Endothelial cell of umbilical vein (primary cell): ENCODE measurements around the gene LMCD1. TPM values are rescaled to one million over a fixed set of nuclear protein-coding genes. Genes with fewer than 3 reads are reported as not detected.

Experiments
- BruUV-seq: library from RNA; stranded (reverse); fragments of 400-500 nt; replicated peaks from 2 replicates; lab custom pipeline; 2021; lab: Mats Ljungman, UMichigan
- CTCF ChIA-PET: fragments of 300-600, 350-600 bp; sonication (Branson Sonifier 250); formaldehyde crosslinking; loops from one replicate; lab custom pipeline; 2021; ENCODE audit warnings: antibody characterized with exemption, inconsistent platforms; lab: Charles Lee
- POLR2A ChIA-PET: fragments of 300-600, 350-600 bp; sonication (Branson Sonifier 250); formaldehyde crosslinking; loops from one replicate; lab custom pipeline; 2021; ENCODE audit warnings: antibody characterized with exemption, inconsistent platforms; lab: Charles Lee
- DNase-seq: peaks from one replicate; pipeline ENCODE4 v3.0.0-alpha.2; 2011; ENCODE audit warnings: low read depth, low spot score
- FAIRE-seq: peaks from 2 replicates; lab custom pipeline; 2011; peaks lifted over from hg19 to GRCh38; lab: Jason Lieb, UNC
- H2AFZ ChIP-seq: 2 replicates; pipeline ENCODE4 v1.6.0; 2012; ENCODE audit warnings: low read depth, low read length, control low read depth, inconsistent platforms
- H3K27ac ChIP-seq: 2 replicates; pipeline ENCODE4 v1.5.1; 2011; ENCODE audit warnings: low read depth, mild to moderate bottlenecking, control low read depth, low read length, moderate library complexity; ENCODE audit not compliant: insufficient read depth
- H3K27me3 ChIP-seq, 2 experiments: 2 replicates each; pipeline versions ENCODE4 v1.6.0 to v1.6.1; 2011; ENCODE audit warnings: low read length in 2 of 2, mixed read lengths in 1 of 2; ENCODE audit not compliant: control insufficient read depth in 2 of 2, insufficient read depth in 2 of 2
- H3K36me3 ChIP-seq, 2 experiments: 2 replicates in 1 of 2; 3 replicates in 1 of 2; pipeline ENCODE4 v1.5.1; 2011; ENCODE audit warnings: low read length in 2 of 2, mild to moderate bottlenecking in 1 of 2, moderate library complexity in 1 of 2; ENCODE audit not compliant: control insufficient read depth in 2 of 2, insufficient read depth in 2 of 2; ENCODE audit errors: extremely low read depth in 1 of 2
- H3K4me1 ChIP-seq: 3 replicates; pipeline ENCODE4 v1.5.1; 2011; ENCODE audit warnings: mild to moderate bottlenecking, low read length; ENCODE audit not compliant: control insufficient read depth, insufficient read depth; ENCODE audit errors: extremely low read depth
- H3K4me2 ChIP-seq: 2 replicates; pipeline ENCODE4 v1.6.1; 2011; ENCODE audit warnings: low read length, control low read depth, mixed read lengths; ENCODE audit not compliant: insufficient read depth
- H3K4me3 ChIP-seq, 3 experiments: fragments of 200-600 bp in 1 of 3; sonication (generic), shearing (Covaris generic) in 1 of 3; replicated peaks in 1 of 3; 2 replicates each; pipeline ENCODE4 v1.5.1; 2011 to 2016; ENCODE audit warnings: control low read depth in 3 of 3, low read length in 3 of 3, mild to moderate bottlenecking in 2 of 3, inconsistent platforms in 1 of 3, low read depth in 1 of 3, moderate library complexity in 1 of 3; ENCODE audit not compliant: insufficient read depth in 1 of 3
- H3K79me2 ChIP-seq: 2 replicates; pipeline ENCODE4 v1.6.0; 2012; ENCODE audit warnings: low read length, inconsistent platforms; ENCODE audit not compliant: control insufficient read depth, insufficient read depth
- H3K9ac ChIP-seq: replicated peaks from 2 replicates; pipeline ENCODE3; 2011; ENCODE audit warnings: low read length, control low read depth; ENCODE audit not compliant: insufficient read depth; ENCODE audit errors: extremely low read depth
- H3K9me1 ChIP-seq: replicated peaks from 3 replicates; pipeline ENCODE4 v1.6.0; 2011; ENCODE audit warnings: mild to moderate bottlenecking, low read length; ENCODE audit not compliant: control insufficient read depth, insufficient read depth; ENCODE audit errors: extremely low read depth
- H3K9me3 ChIP-seq: replicated peaks from 2 replicates; pipeline ENCODE4 v1.5.1; 2012; ENCODE audit warnings: low read length, inconsistent platforms; ENCODE audit not compliant: control insufficient read depth, insufficient read depth
- H4K20me1 ChIP-seq: replicated peaks from 2 replicates; pipeline ENCODE3; 2011; ENCODE audit warnings: mild to moderate bottlenecking, low read length; ENCODE audit not compliant: control insufficient read depth, insufficient read depth; ENCODE audit errors: extremely low read depth
- CTCF ChIP-seq, 2 donors: IDR thresholded peaks; 1 replicate in 1 of 2; 2 replicates in 1 of 2; pipeline ENCODE4 v1.5.1; 2011; ENCODE audit warnings: low read length in 2 of 2, mild to moderate bottlenecking in 2 of 2, moderate library complexity in 2 of 2, control low read depth in 1 of 2, inconsistent platforms in 1 of 2, low read depth in 1 of 2; ENCODE audit not compliant: insufficient read depth in 1 of 2; ENCODE audit errors: extremely low read depth in 1 of 2
- EZH2 ChIP-seq: IDR thresholded peaks from 2 replicates; pipeline ENCODE4 v1.6.1; 2012; ENCODE audit warnings: borderline replicate concordance, low read depth, mild to moderate bottlenecking, moderate library complexity, low read length, inconsistent platforms; ENCODE audit not compliant: severe bottlenecking
- FOS ChIP-seq: IDR thresholded peaks from 2 replicates; pipeline ENCODE4 v1.6.1; 2011; ENCODE audit warnings: mild to moderate bottlenecking, low read length, moderate library complexity, borderline replicate concordance; ENCODE audit not compliant: insufficient read depth
- GATA2 ChIP-seq: IDR thresholded peaks from 2 replicates; pipeline ENCODE4 v1.7.0; 2011; ENCODE audit warnings: low read depth, mild to moderate bottlenecking, moderate library complexity, mixed read lengths, low read length; ENCODE audit not compliant: insufficient read length, insufficient read depth
- JUN ChIP-seq: IDR thresholded peaks from 2 replicates; pipeline ENCODE4 v1.6.1; 2011; ENCODE audit warnings: borderline replicate concordance, low read depth; ENCODE audit not compliant: insufficient read length, insufficient read depth
- MAX ChIP-seq: IDR thresholded peaks from 2 replicates; pipeline ENCODE4 v1.6.1; 2011; ENCODE audit not compliant: insufficient read depth, insufficient read length
- MYC ChIP-seq: IDR thresholded peaks from one replicate; pipeline ENCODE4 v1.6.1; 2011; ENCODE audit warnings: mild to moderate bottlenecking, low read depth, low read length
- POLR2A ChIP-seq: IDR thresholded peaks from 2 replicates; pipeline ENCODE4 v1.6.1; 2012; ENCODE audit warnings: low read depth, mild to moderate bottlenecking, control low read depth, low read length
- POLR2AphosphoS5 ChIP-seq: IDR thresholded peaks from 2 replicates; pipeline ENCODE4 v1.6.1; 2012; ENCODE audit warnings: low read depth, mild to moderate bottlenecking, control low read depth, low read length, moderate library complexity; ENCODE audit not compliant: insufficient read depth
- dilution Hi-C: fragments of 300-500 bp; cut with MboI; formaldehyde crosslinking; loops from one replicate; pipeline ENCODE4 v1.15.0; 2019; ENCODE audit warnings: low sequenced_read_pairs; ENCODE audit not compliant: extremely low pct_ligation_motif_present
- intact Hi-C: fragments of 100-400 bp; cut with micrococcal nuclease; formaldehyde crosslinking; loops from one replicate; pipeline ENCODE4 v1.10.0; 2022
- polyA plus RNA-seq, 4 experiments: library from polyadenylated mRNA; depleted of rRNA in 3 of 4; stranded (reverse) in 3 of 4; unstranded in 1 of 4; fragments of >200 nt; gene quantifications; 2 replicates each; pipeline versions ENCODE4 v1.2.1 to v1.2.3, GENCODE V29; 2011 to 2012; ENCODE audit warnings: missing spikeins in 1 of 4
- total RNA-seq: library from RNA; stranded (reverse); gene quantifications from 2 replicates; pipeline ENCODE4 v1.2.3, GENCODE V29; 2021

LMCD1 gene
- total and polyA plus RNA-seq, 2 donors (not counting 3 experiments of a cell fraction or from before 2014, with no cell fraction given): 7.6 to 14.5 TPM

- Histone ChIP-seq H3K9me3 (no peaks in the 10 kb centered on the region), H3K4me3 (no peak overlapping the region), H3K27me3 (peaks cover 0 to 2% of the 10 kb centered on the region in 2 experiments), H3K36me3 (no peaks in the 10 kb centered on the region), H3K4me2 (no peak overlapping the region), H3K4me1 (no peaks in the 10 kb centered on the region), H2AFZ (no peak overlapping the region), H3K9ac (no peak overlapping the region), H4K20me1 (no peaks in the 10 kb centered on the region), H3K79me2 (no peaks in the 10 kb centered on the region), H3K9me1 (no peaks in the 10 kb centered on the region), H3K27ac (no peak overlapping the region)
- intact Hi-C loops: no loop called here
- ChIA-PET CTCF (interaction anchor here (1.1 to 1.6 kb wide), 2 partner anchors 169 to 194 kb away, joined by 4 to 5 read pairs; no protein-coding TSS in a partner anchor), POLR2A (no interaction called here)
- FAIRE-seq: no peak
- no peak for DNase-seq
- dilution Hi-C loops: no loop called here
- TF ChIP-seq MYC: no peak
- no peak for TF ChIP-seq FOS
- no peak for TF ChIP-seq GATA2
- no peak for TF ChIP-seq MAX
- no peak for TF ChIP-seq POLR2AphosphoS5
- TF ChIP-seq JUN: no peak
- TF ChIP-seq POLR2A: no peak
- no peak for TF ChIP-seq EZH2
- no peak for TF ChIP-seq CTCF (IDR thresholded peaks at IDR 0.05; ENCODE audit: extremely low read depth in 1 of 2, insufficient read depth in 1 of 2, low read depth in 1 of 2, low read length in 2 of 2)
- no TSS peak for BruUV-seq
These were observed 109.3 kb downstream of the LMCD1 start for GRCh38 chr3:8610951-8611350.
